WTC11 (cell line): Measurements from ENCODE around the gene KRTCAP2.

Experiments
- CTCF ChIP-seq: fragments of 200-600 bp; IDR thresholded peaks from 2 replicates; pipeline ENCODE4 v1.8.0; 2022; ENCODE audit warnings: antibody characterized with exemption
- IRF2 ChIP-seq: sonication (generic); formaldehyde crosslinking; IDR thresholded peaks from 2 replicates; pipeline ENCODE4 v1.8.0; 2022; ENCODE audit warnings: low read depth, missing genetic modification reagents, borderline replicate concordance
- NR3C1 ChIP-seq: sonication (generic); formaldehyde crosslinking; conservative IDR thresholded peaks from 2 replicates; pipeline ENCODE4 v1.8.1; 2023; ENCODE audit warnings: low read depth, mild to moderate bottlenecking, missing genetic modification reagents
- SMAD3 ChIP-seq: sonication (generic); formaldehyde crosslinking; IDR thresholded peaks from 2 replicates; pipeline ENCODE4 v1.8.0; 2022; ENCODE audit warnings: missing genetic modification reagents, mild to moderate bottlenecking, borderline replicate concordance
- SOX15 ChIP-seq: fragments of 250-450 bp; sonication (Bioruptor Pico); IDR thresholded peaks from 2 replicates; pipeline ENCODE4 v1.9.0; 2021; ENCODE audit warnings: mild to moderate bottlenecking
- ZBTB43 ChIP-seq: sonication (generic); formaldehyde crosslinking; IDR thresholded peaks from 2 replicates; pipeline ENCODE4 v1.8.1; 2023; ENCODE audit warnings: mild to moderate bottlenecking, missing genetic modification reagents
- ZNF121 ChIP-seq: sonication (generic); formaldehyde crosslinking; IDR thresholded peaks from 2 replicates; pipeline ENCODE4 v1.8.0; 2023; ENCODE audit warnings: missing genetic modification reagents

GRCh38 chr1:155198547-155198906 lies 25.4 kb upstream of the KRTCAP2 start:
- TF ChIP-seq CTCF: no peak
- no peak for TF ChIP-seq ZNF121 (CRISPR knock-in tag)
- TF ChIP-seq NR3C1 (CRISPR knock-in tag): no peak
- TF ChIP-seq IRF2 (CRISPR knock-in tag): no peak
- TF ChIP-seq ZBTB43 (CRISPR knock-in tag): no peak
- TF ChIP-seq SOX15 (CRISPR knock-in tag): no peak
- TF ChIP-seq SMAD3 (CRISPR knock-in tag): no peak
